ENCODE data around the gene FETUB.

The FETUB gene

DNA sequence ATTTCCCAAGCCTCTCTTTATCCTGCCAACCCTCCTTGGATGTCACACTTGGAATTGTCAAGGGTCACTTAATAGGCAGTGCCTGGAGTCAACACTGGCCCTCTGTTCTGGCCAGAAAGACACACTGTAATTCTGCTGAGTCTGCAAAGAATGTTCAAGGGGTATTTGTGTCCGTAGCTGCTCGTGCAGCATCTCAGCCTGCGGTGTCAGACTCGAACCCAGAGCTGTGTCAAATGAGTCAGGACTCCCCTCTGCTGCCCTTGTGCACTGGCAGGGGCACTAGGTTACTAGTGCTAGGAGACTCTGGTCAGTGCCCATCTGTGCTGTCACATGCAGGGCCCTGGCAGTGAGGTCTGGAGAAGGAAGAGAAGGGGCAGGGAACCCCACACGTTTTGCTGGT lies 28.1 kb upstream of the FETUB start:
- TF ChIP-seq POLR2AphosphoS5 (IDR thresholded peaks at IDR 0.05; ENCODE audit: low read depth) = no peak
- TF ChIP-seq, protein P1, sequence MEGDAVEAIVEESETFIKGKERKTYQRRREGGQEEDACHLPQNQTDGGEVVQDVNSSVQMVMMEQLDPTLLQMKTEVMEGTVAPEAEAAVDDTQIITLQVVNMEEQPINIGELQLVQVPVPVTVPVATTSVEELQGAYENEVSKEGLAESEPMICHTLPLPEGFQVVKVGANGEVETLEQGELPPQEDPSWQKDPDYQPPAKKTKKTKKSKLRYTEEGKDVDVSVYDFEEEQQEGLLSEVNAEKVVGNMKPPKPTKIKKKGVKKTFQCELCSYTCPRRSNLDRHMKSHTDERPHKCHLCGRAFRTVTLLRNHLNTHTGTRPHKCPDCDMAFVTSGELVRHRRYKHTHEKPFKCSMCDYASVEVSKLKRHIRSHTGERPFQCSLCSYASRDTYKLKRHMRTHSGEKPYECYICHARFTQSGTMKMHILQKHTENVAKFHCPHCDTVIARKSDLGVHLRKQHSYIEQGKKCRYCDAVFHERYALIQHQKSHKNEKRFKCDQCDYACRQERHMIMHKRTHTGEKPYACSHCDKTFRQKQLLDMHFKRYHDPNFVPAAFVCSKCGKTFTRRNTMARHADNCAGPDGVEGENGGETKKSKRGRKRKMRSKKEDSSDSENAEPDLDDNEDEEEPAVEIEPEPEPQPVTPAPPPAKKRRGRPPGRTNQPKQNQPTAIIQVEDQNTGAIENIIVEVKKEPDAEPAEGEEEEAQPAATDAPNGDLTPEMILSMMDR (IDR thresholded peaks at IDR 0.05; ENCODE audit: insufficient read depth, low read length) = no peak
- no peak for TF ChIP-seq GABPA (IDR thresholded peaks at IDR 0.05; ENCODE audit: low read depth)
- TF ChIP-seq, protein P2, sequence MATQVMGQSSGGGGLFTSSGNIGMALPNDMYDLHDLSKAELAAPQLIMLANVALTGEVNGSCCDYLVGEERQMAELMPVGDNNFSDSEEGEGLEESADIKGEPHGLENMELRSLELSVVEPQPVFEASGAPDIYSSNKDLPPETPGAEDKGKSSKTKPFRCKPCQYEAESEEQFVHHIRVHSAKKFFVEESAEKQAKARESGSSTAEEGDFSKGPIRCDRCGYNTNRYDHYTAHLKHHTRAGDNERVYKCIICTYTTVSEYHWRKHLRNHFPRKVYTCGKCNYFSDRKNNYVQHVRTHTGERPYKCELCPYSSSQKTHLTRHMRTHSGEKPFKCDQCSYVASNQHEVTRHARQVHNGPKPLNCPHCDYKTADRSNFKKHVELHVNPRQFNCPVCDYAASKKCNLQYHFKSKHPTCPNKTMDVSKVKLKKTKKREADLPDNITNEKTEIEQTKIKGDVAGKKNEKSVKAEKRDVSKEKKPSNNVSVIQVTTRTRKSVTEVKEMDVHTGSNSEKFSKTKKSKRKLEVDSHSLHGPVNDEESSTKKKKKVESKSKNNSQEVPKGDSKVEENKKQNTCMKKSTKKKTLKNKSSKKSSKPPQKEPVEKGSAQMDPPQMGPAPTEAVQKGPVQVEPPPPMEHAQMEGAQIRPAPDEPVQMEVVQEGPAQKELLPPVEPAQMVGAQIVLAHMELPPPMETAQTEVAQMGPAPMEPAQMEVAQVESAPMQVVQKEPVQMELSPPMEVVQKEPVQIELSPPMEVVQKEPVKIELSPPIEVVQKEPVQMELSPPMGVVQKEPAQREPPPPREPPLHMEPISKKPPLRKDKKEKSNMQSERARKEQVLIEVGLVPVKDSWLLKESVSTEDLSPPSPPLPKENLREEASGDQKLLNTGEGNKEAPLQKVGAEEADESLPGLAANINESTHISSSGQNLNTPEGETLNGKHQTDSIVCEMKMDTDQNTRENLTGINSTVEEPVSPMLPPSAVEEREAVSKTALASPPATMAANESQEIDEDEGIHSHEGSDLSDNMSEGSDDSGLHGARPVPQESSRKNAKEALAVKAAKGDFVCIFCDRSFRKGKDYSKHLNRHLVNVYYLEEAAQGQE (IDR thresholded peaks at IDR 0.05; ENCODE audit: insufficient replicate concordance, low read depth) = no peak
- no peak for TF ChIP-seq SPI1 (IDR thresholded peaks at IDR 0.05; ENCODE audit: borderline replicate concordance, low read depth)
- Histone ChIP-seq H3K4me3 (replicated peaks; ENCODE audit: insufficient read depth, low read length) (no peak overlapping the region), H3K27ac (replicated peaks) (no peak overlapping the region), H3K27me3 (ENCODE audit: insufficient read depth, poor library complexity, severe bottlenecking) (no peaks in the 10 kb centered on the region)
- no peak for DNase-seq (ENCODE audit: low read depth in 1 of 2, low spot score in 1 of 2)

DNA sequence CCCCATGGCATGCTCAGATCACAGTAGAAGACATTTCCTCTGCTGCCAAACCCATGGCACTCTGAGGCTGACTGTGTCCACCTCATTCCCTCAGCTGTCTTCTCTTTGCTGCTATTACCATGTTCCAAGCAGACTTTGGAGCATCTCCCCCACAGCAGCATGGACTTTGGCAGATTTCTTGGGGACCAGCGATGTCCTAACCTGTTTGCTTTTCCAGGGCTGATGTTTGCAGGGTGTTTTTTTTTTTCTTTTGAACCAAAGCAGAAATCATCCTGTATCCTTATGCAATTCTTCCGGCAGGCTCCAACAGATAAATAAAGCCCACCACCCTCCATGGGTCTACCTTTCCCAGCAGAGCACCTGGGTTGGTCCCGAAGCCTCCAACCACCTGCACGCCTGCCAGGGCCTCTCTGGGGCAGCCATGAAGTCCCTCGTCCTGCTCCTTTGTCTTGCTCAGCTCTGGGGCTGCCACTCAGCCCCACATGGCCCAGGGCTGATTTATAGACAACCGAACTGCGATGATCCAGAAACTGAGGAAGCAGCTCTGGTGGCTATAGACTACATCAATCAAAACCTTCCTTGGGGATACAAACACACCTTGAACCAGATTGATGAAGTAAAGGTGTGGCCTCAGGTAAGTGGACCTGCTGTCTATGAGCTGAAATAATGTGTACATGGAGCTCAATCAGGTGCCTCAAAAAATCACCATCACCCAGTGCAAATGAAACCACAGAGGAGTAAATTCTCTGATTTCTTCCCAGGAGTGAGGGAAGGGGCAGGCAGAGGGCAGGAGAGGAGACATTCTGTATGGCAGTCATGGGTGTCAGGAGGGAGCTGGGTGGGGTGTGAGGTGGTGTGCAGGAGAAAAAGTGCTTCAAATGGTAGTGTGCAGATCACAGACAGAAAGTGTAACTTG lies 27.2 kb upstream of the FETUB start, which contains the start of gene AHSG:
Gene AHSG (plus strand): TSS at position 340 of the 916 bp plus-strand sequence. CDS start 82 bp downstream, at position 422.
- Histone ChIP-seq H3K4me3 (replicated peaks; ENCODE audit: insufficient read depth, low read length) (no peak within 1 kb of the TSS), H3K27me3 (ENCODE audit: insufficient read depth, poor library complexity, severe bottlenecking) (peaks cover 3% of the 10 kb centered on the region), H3K27ac (replicated peaks) (no peak within 1 kb of the TSS)
- no peak for DNase-seq (ENCODE audit: low read depth in 1 of 2, low spot score in 1 of 2)
- no peak for TF ChIP-seq GABPA (IDR thresholded peaks at IDR 0.05; ENCODE audit: low read depth)
- TF ChIP-seq SPI1 (IDR thresholded peaks at IDR 0.05; ENCODE audit: borderline replicate concordance, low read depth) = no peak
- TF ChIP-seq POLR2AphosphoS5 (IDR thresholded peaks at IDR 0.05; ENCODE audit: low read depth) = no peak
- TF ChIP-seq, protein P1 (IDR thresholded peaks at IDR 0.05; ENCODE audit: insufficient read depth, low read length) = no peak
- TF ChIP-seq, protein P2 (IDR thresholded peaks at IDR 0.05; ENCODE audit: insufficient replicate concordance, low read depth) = no peak

DNA sequence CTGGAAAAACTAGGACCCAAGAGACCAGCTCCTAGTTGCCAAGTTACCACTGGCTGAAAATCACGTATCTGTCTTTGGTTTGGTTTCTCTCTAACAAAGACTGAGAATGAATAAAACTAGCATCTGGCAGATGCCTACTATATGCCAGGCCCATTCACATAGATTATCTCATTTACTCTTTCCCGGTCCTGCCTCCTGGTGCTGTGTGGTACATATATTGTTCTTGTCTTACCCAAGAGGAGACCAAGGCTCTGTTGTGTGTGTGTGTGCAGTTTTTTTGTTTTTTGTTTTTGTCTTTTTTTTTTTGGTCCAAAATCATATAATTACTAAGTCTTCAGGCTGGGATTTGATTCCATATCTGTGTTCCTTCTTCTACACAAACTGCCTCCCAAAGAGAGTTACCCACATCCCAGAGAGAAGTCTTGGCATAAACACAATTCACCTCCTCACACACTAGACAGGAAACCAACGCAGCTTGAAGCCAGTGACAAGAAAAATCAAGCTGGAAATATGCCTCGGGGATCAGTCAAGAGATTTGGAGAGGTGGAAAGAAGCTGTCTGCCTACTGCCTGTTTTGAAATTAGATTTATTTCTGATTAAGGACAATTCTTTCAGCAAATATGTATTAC lies 26.4 kb upstream of the FETUB start:
- Histone ChIP-seq H3K4me3 (replicated peaks; ENCODE audit: insufficient read depth, low read length) (no peak overlapping the region), H3K27ac (replicated peaks) (no peak overlapping the region)

More for the DNA sequence above, 26.4 kb upstream of the FETUB start:
- DNase-seq (ENCODE audit: low read depth in 1 of 2, low spot score in 1 of 2) = no peak
- TF ChIP-seq, protein P1 (IDR thresholded peaks at IDR 0.05; ENCODE audit: insufficient read depth, low read length) = no peak
- TF ChIP-seq SPI1 (IDR thresholded peaks at IDR 0.05; ENCODE audit: borderline replicate concordance, low read depth) (no peak), POLR2AphosphoS5 (IDR thresholded peaks at IDR 0.05; ENCODE audit: low read depth) (no peak), GABPA (IDR thresholded peaks at IDR 0.05; ENCODE audit: low read depth) (no peak)
- TF ChIP-seq, protein P2 (IDR thresholded peaks at IDR 0.05; ENCODE audit: insufficient replicate concordance, low read depth) = no peak
- H3K27me3 ChIP-seq (ENCODE audit: insufficient read depth, poor library complexity, severe bottlenecking) = peaks cover 3% of the 10 kb centered on the region
